ENCODE data around the gene VIPR1.

VIPR1 gene

GRCh38 chr3:42503957-42504333 lies 1.5 kb downstream of the VIPR1 start:
- Histone ChIP-seq H3K9me3 (ENCODE audit: low read depth, low read length) (no peaks in the 10 kb centered on the region), H3K4me3 (no peak overlapping the region), H3K36me3 (ENCODE audit: insufficient read depth, low read length) (no peaks in the 10 kb centered on the region), H3K9ac (ENCODE audit: insufficient read length) (no peak overlapping the region), H3K27ac (no peak overlapping the region)
- DNase-seq (ENCODE audit: low read depth, low spot score), result no peak
- no peak for TF ChIP-seq POLR2AphosphoS5 (IDR thresholded peaks at IDR 0.05; ENCODE audit: borderline replicate concordance, low read depth, low read length)
- no peak for TF ChIP-seq EZH2 (IDR thresholded peaks at IDR 0.05)
- TF ChIP-seq FOXP2 (optimal IDR thresholded peaks at IDR 0.05; ENCODE audit: control extremely low read depth, extremely low read length, insufficient read depth), result no peak

- Histone ChIP-seq H3K27ac (no peak overlapping the region), H3K9ac (ENCODE audit: insufficient read length) (no peak overlapping the region), H3K4me3 (no peak overlapping the region), H3K9me3 (ENCODE audit: low read depth, low read length) (no peaks in the 10 kb centered on the region), H3K36me3 (ENCODE audit: insufficient read depth, low read length) (no peaks in the 10 kb centered on the region)
- DNase-seq (ENCODE audit: low read depth, low spot score), result no peak
- no peak for TF ChIP-seq POLR2AphosphoS5 (IDR thresholded peaks at IDR 0.05; ENCODE audit: borderline replicate concordance, low read depth, low read length)
- no peak for TF ChIP-seq EZH2 (IDR thresholded peaks at IDR 0.05)
- no peak for TF ChIP-seq FOXP2 (optimal IDR thresholded peaks at IDR 0.05; ENCODE audit: control extremely low read depth, extremely low read length, insufficient read depth)
Measured at GRCh38 chr3:42504334-42505127, 2.1 kb downstream of the VIPR1 start.

- no peak for TF ChIP-seq EZH2 (IDR thresholded peaks at IDR 0.05)
- no peak for TF ChIP-seq FOXP2 (optimal IDR thresholded peaks at IDR 0.05; ENCODE audit: control extremely low read depth, extremely low read length, insufficient read depth)
- no peak for TF ChIP-seq POLR2AphosphoS5 (IDR thresholded peaks at IDR 0.05; ENCODE audit: borderline replicate concordance, low read depth, low read length)
- no peaks in the 10 kb centered on the region for H3K9me3 ChIP-seq (ENCODE audit: low read depth, low read length)
- no peak overlapping the region for H3K27ac ChIP-seq
- H3K9ac ChIP-seq (ENCODE audit: insufficient read length), result no peak overlapping the region
- H3K4me3 ChIP-seq, result no peak overlapping the region
- DNase-seq (ENCODE audit: low read depth, low spot score), result no peak
- H3K36me3 ChIP-seq (ENCODE audit: insufficient read depth, low read length), result no peaks in the 10 kb centered on the region
Measured at GRCh38 chr3:42505128-42505848, 2.8 kb downstream of the VIPR1 start.

GRCh38 chr3:42505849-42506410 lies 3.5 kb downstream of the VIPR1 start:
- Histone ChIP-seq H3K4me3 (no peak overlapping the region), H3K36me3 (ENCODE audit: insufficient read depth, low read length) (no peaks in the 10 kb centered on the region), H3K9me3 (ENCODE audit: low read depth, low read length) (no peaks in the 10 kb centered on the region), H3K9ac (ENCODE audit: insufficient read length) (no peak overlapping the region), H3K27ac (no peak overlapping the region)
- no peak for DNase-seq (ENCODE audit: low read depth, low spot score)
- TF ChIP-seq EZH2 (IDR thresholded peaks at IDR 0.05) (no peak), FOXP2 (optimal IDR thresholded peaks at IDR 0.05; ENCODE audit: control extremely low read depth, extremely low read length, insufficient read depth) (no peak), POLR2AphosphoS5 (IDR thresholded peaks at IDR 0.05; ENCODE audit: borderline replicate concordance, low read depth, low read length) (no peak)

- Histone ChIP-seq H3K9me3 (ENCODE audit: low read depth, low read length) (no peaks in the 10 kb centered on the region), H3K36me3 (ENCODE audit: insufficient read depth, low read length) (no peaks in the 10 kb centered on the region), H3K27ac (no peak overlapping the region), H3K9ac (ENCODE audit: insufficient read length) (no peak overlapping the region), H3K4me3 (no peak overlapping the region)
- TF ChIP-seq POLR2AphosphoS5 (IDR thresholded peaks at IDR 0.05; ENCODE audit: borderline replicate concordance, low read depth, low read length) (no peak), FOXP2 (optimal IDR thresholded peaks at IDR 0.05; ENCODE audit: control extremely low read depth, extremely low read length, insufficient read depth) (no peak), EZH2 (IDR thresholded peaks at IDR 0.05) (no peak)
- no peak for DNase-seq (ENCODE audit: low read depth, low spot score)
Measured at GRCh38 chr3:42507252-42507651, 4.8 kb downstream of the VIPR1 start.

GRCh38 chr3:42507761-42508335 lies 5.4 kb downstream of the VIPR1 start:
- Histone ChIP-seq H3K9ac (ENCODE audit: insufficient read length) (no peak overlapping the region), H3K36me3 (ENCODE audit: insufficient read depth, low read length) (no peaks in the 10 kb centered on the region), H3K4me3 (no peak overlapping the region), H3K27ac (no peak overlapping the region), H3K9me3 (ENCODE audit: low read depth, low read length) (no peaks in the 10 kb centered on the region)
- TF ChIP-seq EZH2 (IDR thresholded peaks at IDR 0.05), result no peak
- no peak for TF ChIP-seq FOXP2 (optimal IDR thresholded peaks at IDR 0.05; ENCODE audit: control extremely low read depth, extremely low read length, insufficient read depth)
- no peak for TF ChIP-seq POLR2AphosphoS5 (IDR thresholded peaks at IDR 0.05; ENCODE audit: borderline replicate concordance, low read depth, low read length)
- no peak for DNase-seq (ENCODE audit: low read depth, low spot score)

- Histone ChIP-seq H3K4me3 (no peak overlapping the region), H3K36me3 (ENCODE audit: insufficient read depth, low read length) (no peaks in the 10 kb centered on the region), H3K9ac (ENCODE audit: insufficient read length) (no peak overlapping the region), H3K27ac (no peak overlapping the region), H3K9me3 (ENCODE audit: low read depth, low read length) (no peaks in the 10 kb centered on the region)
- no peak for TF ChIP-seq FOXP2 (optimal IDR thresholded peaks at IDR 0.05; ENCODE audit: control extremely low read depth, extremely low read length, insufficient read depth)
- no peak for TF ChIP-seq POLR2AphosphoS5 (IDR thresholded peaks at IDR 0.05; ENCODE audit: borderline replicate concordance, low read depth, low read length)
- TF ChIP-seq EZH2 (IDR thresholded peaks at IDR 0.05), result no peak
- DNase-seq (ENCODE audit: low read depth, low spot score), result no peak
Measured at GRCh38 chr3:42508562-42508961, 6.1 kb downstream of the VIPR1 start.

- Histone ChIP-seq H3K4me3 (no peak overlapping the region), H3K27ac (no peak overlapping the region), H3K9me3 (ENCODE audit: low read depth, low read length) (no peaks in the 10 kb centered on the region), H3K9ac (ENCODE audit: insufficient read length) (no peak overlapping the region), H3K36me3 (ENCODE audit: insufficient read depth, low read length) (no peaks in the 10 kb centered on the region)
- no peak for TF ChIP-seq FOXP2 (optimal IDR thresholded peaks at IDR 0.05; ENCODE audit: control extremely low read depth, extremely low read length, insufficient read depth)
- no peak for TF ChIP-seq POLR2AphosphoS5 (IDR thresholded peaks at IDR 0.05; ENCODE audit: borderline replicate concordance, low read depth, low read length)
- no peak for DNase-seq (ENCODE audit: low read depth, low spot score)
Measured at GRCh38 chr3:42509111-42509510, 6.7 kb downstream of the VIPR1 start.

Measured in SK-N-MC (cell line).